Esophagus muscularis mucosa (tissue), 4 donors: ENCODE data around the gene DUSP7. TPM values are rescaled to one million over a fixed set of nuclear protein-coding genes. Genes with fewer than 3 reads are reported as not detected.

Experiments
- DNase-seq: peaks from one replicate; pipeline ENCODE4 v3.0.0-alpha.2; 2017; ENCODE audit errors: extremely low spot score
- H3K27ac ChIP-seq, 4 donors: fragments of 200-600 bp; sonication (generic); replicated peaks in 1 of 4; 1 replicate in 3 of 4; 2 replicates in 1 of 4; pipeline ENCODE4 v1.5.1; 2016 to 2019; ENCODE audit warnings: mild to moderate bottlenecking in 1 of 4
- H3K27me3 ChIP-seq, 4 donors: fragments of 200-600 bp; sonication (generic); one replicate each; pipeline versions ENCODE4 v1.5.1 to v1.6.0; 2016 to 2019
- H3K36me3 ChIP-seq, 4 donors: fragments of 200-600 bp; sonication (generic); one replicate each; pipeline ENCODE4 v1.5.1; 2016 to 2019
- H3K4me1 ChIP-seq, 4 donors: fragments of 200-600 bp; sonication (generic); one replicate each; pipeline ENCODE4 v1.5.1; 2016 to 2019
- H3K4me3 ChIP-seq, 4 donors: fragments of 200-600 bp; sonication (generic); 1 replicate in 2 of 4; 2 replicates in 2 of 4; pipeline ENCODE4 v1.5.1; 2016 to 2019; ENCODE audit warnings: mild to moderate bottlenecking in 4 of 4, moderate library complexity in 1 of 4
- H3K9me3 ChIP-seq, 4 donors: fragments of 200-600 bp; sonication (generic); 1 replicate in 3 of 4; 2 replicates in 1 of 4; pipeline ENCODE4 v1.5.1; 2016 to 2019
- CTCF ChIP-seq, 3 experiments: fragments of 200-600 bp in 2 of 3; fragments of 450-650 bp in 1 of 3; sonication (generic) in 2 of 3; IDR thresholded peaks; one replicate each; pipeline ENCODE4 v1.5.1; 2017 to 2019; ENCODE audit warnings: antibody characterized with exemption in 3 of 3, mild to moderate bottlenecking in 2 of 3, moderate library complexity in 1 of 3
- EP300 ChIP-seq: sonication (generic); formaldehyde crosslinking; IDR thresholded peaks from one replicate; pipeline ENCODE4 v1.6.1; 2017; ENCODE audit warnings: antibody characterized with exemption
- POLR2A ChIP-seq: fragments of 450-650 bp; IDR thresholded peaks from one replicate; pipeline ENCODE4 v1.6.1; 2017; ENCODE audit warnings: antibody characterized with exemption, moderate library complexity, mild to moderate bottlenecking, low read depth
- POLR2AphosphoS5 ChIP-seq, 2 donors: sonication (generic); formaldehyde crosslinking; IDR thresholded peaks; one replicate each; pipeline ENCODE4 v1.6.1; 2017; ENCODE audit warnings: antibody characterized with exemption in 2 of 2
- WGBS: methylation state at CpG from one replicate; pipeline ENCODE4 v1.1.5; 2018; 5-methylcytosine and 5-hydroxymethylcytosine counted together
- intact Hi-C: fragments of 100-400 bp; cut with DNase I; formaldehyde crosslinking; loops from one replicate; pipeline ENCODE4 v1.15.1; 2023
- total RNA-seq, 4 donors: library from RNA; depleted of rRNA; stranded (reverse); fragments of >200 nt; gene quantifications; one replicate each; pipeline versions ENCODE4 v1.1.0 to v1.2.1, GENCODE V29; 2016

Gene DUSP7
- total RNA-seq, 4 donors from 2014 or later = 10.0 to 23.5 (median 15.9) TPM

DNA sequence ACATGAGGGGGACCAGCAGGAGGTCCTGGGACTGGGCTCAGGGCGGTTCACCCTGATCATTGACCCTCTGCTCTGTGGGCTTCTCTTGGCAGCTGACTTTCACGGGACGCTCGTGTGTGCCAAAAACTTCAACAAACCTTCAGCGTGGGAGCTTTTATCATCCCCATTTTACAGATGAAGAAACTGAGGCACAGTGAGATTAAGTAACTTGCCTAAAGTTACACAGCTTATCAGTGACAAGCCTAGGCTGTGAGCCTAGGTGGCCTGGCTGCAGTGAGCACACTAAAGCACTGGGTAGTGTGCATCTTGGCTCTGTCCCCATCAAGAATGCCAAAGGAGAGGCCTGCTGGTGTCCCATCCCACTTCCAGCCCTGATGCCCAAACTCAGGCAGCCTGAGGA, 23.6 kb upstream of the DUSP7 start:
- TF ChIP-seq EP300 = no peak
- no peak for TF ChIP-seq CTCF (IDR thresholded peaks at IDR 0.05)
- no peak for TF ChIP-seq POLR2A
- TF ChIP-seq POLR2AphosphoS5 (IDR thresholded peaks at IDR 0.05) = no peak
- Histone ChIP-seq H3K27me3 (no peaks in the 10 kb centered on the region), H3K4me3 (no peak overlapping the region), H3K9me3 (no peaks in the 10 kb centered on the region), H3K4me1 (peaks cover 0 to 18% (median 11%) of the 10 kb centered on the region in 4 donors), H3K27ac (no peak overlapping the region), H3K36me3 (no peaks in the 10 kb centered on the region)
- 97% methylated on average over 5 of the region's 5 CpGs for WGBS
- DNase-seq = no peak
- intact Hi-C loops = loop anchor here (5.0 kb wide), 1 partner anchor 57 kb away; no protein-coding TSS in a partner anchor

- TF ChIP-seq POLR2AphosphoS5 (IDR thresholded peaks at IDR 0.05) (no peak), CTCF (IDR thresholded peaks at IDR 0.05) (no peak), POLR2A (no peak), EP300 (no peak)
- no peaks in the 10 kb centered on the region for H3K9me3 ChIP-seq
- H3K4me1 ChIP-seq = peaks cover 0 to 18% (median 11%) of the 10 kb centered on the region in 4 donors
- 94% methylated on average over 18 of the region's 19 CpGs for WGBS
- no peaks in the 10 kb centered on the region for H3K27me3 ChIP-seq
- H3K4me3 ChIP-seq = no peak overlapping the region
- intact Hi-C loops = no loop called here
- H3K36me3 ChIP-seq = no peaks in the 10 kb centered on the region
- H3K27ac ChIP-seq = no peak overlapping the region
- DNase-seq = no peak
Observed at GRCh38 chr3:52078781-52079560, 22.6 kb upstream of the DUSP7 start.

- no peak overlapping the region for H3K4me3 ChIP-seq
- H3K27ac ChIP-seq = peak overlapping the region; percentile 34 to 64 (median 52)
- H3K9me3 ChIP-seq = no peaks in the 10 kb centered on the region
- intact Hi-C loops = no loop called here
- H3K4me1 ChIP-seq = peaks cover 0 to 18% (median 11%) of the 10 kb centered on the region in 4 donors
- no peaks in the 10 kb centered on the region for H3K36me3 ChIP-seq
- H3K27me3 ChIP-seq = no peaks in the 10 kb centered on the region
- 48% methylated on average over 3 of the region's 3 CpGs for WGBS
- no peak for TF ChIP-seq POLR2A
- no peak for TF ChIP-seq EP300
- DNase-seq = no peak
Observed at GRCh38 chr3:52077925-52078324, 21.6 kb upstream of the DUSP7 start.

GRCh38 chr3:52076896-52077780, 20.8 kb upstream of the DUSP7 start:
- intact Hi-C loops = no loop called here
- no peak for TF ChIP-seq EP300
- TF ChIP-seq CTCF (IDR thresholded peaks at IDR 0.05) = peak; percentile 23 to 39 (median 25)
- Histone ChIP-seq H3K36me3 (no peaks in the 10 kb centered on the region), H3K4me1 (peaks cover 0 to 18% (median 11%) of the 10 kb centered on the region in 4 donors), H3K27ac (peak overlapping the region; percentile 34 to 64 (median 52)), H3K4me3 (no peak overlapping the region), H3K9me3 (no peaks in the 10 kb centered on the region), H3K27me3 (no peaks in the 10 kb centered on the region)
- no peak for DNase-seq
- WGBS = 63% methylated on average over 11 of the region's 14 CpGs

DNA sequence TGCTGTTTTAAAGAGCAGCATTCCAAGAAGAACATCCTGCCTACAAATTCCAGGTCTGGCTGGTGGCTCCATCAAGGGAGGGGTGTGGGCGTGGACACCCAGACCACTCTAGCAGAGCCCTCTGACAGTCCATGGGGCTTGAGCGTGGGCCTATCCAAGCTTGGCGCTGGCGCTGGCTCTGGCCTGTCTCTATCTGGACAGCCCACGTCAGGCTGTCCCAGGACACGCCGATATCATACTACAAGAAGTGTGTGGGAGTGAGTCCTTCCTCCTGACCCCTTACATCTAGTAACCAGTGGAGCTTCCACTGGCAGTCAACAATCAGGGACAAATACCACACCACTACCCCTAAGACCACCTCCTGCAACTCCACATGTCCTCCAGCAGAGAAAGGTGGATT, 17.1 kb upstream of the DUSP7 start:
- no peaks in the 10 kb centered on the region for H3K9me3 ChIP-seq
- no peaks in the 10 kb centered on the region for H3K27me3 ChIP-seq
- no peak for DNase-seq
- H3K4me1 ChIP-seq = peaks cover 23 to 41% (median 32%) of the 10 kb centered on the region in 4 donors
- H3K36me3 ChIP-seq = no peaks in the 10 kb centered on the region
- no peak for TF ChIP-seq POLR2AphosphoS5 (IDR thresholded peaks at IDR 0.05)
- TF ChIP-seq CTCF (IDR thresholded peaks at IDR 0.05) = no peak
- H3K27ac ChIP-seq = no peak overlapping the region
- no peak overlapping the region for H3K4me3 ChIP-seq
- intact Hi-C loops = no loop called here
- WGBS = 100% methylated on average over 2 of the region's 7 CpGs
